Hepatocyte (in vitro differentiated cells): ENCODE data around the gene INO80. TPM values are rescaled to one million over a fixed set of nuclear protein-coding genes. Genes with fewer than 3 reads are reported as not detected.

Experiments used
- DNase-seq: peaks from one replicate; pipeline ENCODE4 v3.0.0-alpha.2; 2016; ENCODE audit warnings: low spot score
- H2AFZ ChIP-seq: fragments of 200-600 bp; sonication (generic); 2 replicates; pipeline ENCODE4 v1.6.0; 2016; ENCODE audit warnings: antibody characterized with exemption, mild to moderate bottlenecking
- H3K27ac ChIP-seq: fragments of 200-600 bp; sonication (generic); 2 replicates; pipeline ENCODE4 v1.5.1; 2016; ENCODE audit warnings: mild to moderate bottlenecking
- H3K27me3 ChIP-seq: fragments of 200-600 bp; sonication (generic); 2 replicates; pipeline ENCODE4 v1.6.1; 2016
- H3K36me3 ChIP-seq: fragments of 200-600 bp; sonication (generic); replicated peaks from 2 replicates; pipeline ENCODE4 v1.5.1; 2016; ENCODE audit warnings: low read depth; ENCODE audit not compliant: insufficient read depth
- H3K4me1 ChIP-seq: fragments of 200-600 bp; sonication (generic); 2 replicates; pipeline ENCODE4 v1.5.1; 2016; ENCODE audit warnings: mild to moderate bottlenecking, moderate library complexity; ENCODE audit not compliant: insufficient read depth
- H3K4me2 ChIP-seq: fragments of 200-600 bp; sonication (generic); 2 replicates; pipeline ENCODE4 v1.6.0; 2016
- H3K4me3 ChIP-seq: fragments of 200-600 bp; sonication (generic); 2 replicates; pipeline ENCODE4 v1.5.1; 2016; ENCODE audit warnings: mild to moderate bottlenecking
- H3K79me2 ChIP-seq: fragments of 200-600 bp; sonication (generic); 2 replicates; pipeline ENCODE4 v1.6.0; 2017; ENCODE audit warnings: mild to moderate bottlenecking
- H3K9me2 ChIP-seq: fragments of 200-600 bp; sonication (generic); replicated peaks from 2 replicates; pipeline ENCODE4 v1.6.0; 2017; ENCODE audit warnings: mild to moderate bottlenecking; ENCODE audit not compliant: insufficient read depth
- H3K9me3 ChIP-seq: fragments of 200-600 bp; sonication (generic); 2 replicates; pipeline ENCODE4 v1.5.1; 2016; ENCODE audit warnings: low read depth, mild to moderate bottlenecking
- H4K20me1 ChIP-seq: fragments of 200-600 bp; sonication (generic); 2 replicates; pipeline ENCODE4 v1.6.0; 2016; ENCODE audit warnings: mild to moderate bottlenecking; ENCODE audit not compliant: insufficient read depth, poor library complexity, severe bottlenecking
- CTCF ChIP-seq: fragments of 200-600 bp; sonication (generic); IDR thresholded peaks from 2 replicates; pipeline ENCODE4 v1.5.1; 2016; ENCODE audit warnings: antibody characterized with exemption, mild to moderate bottlenecking; ENCODE audit not compliant: poor library complexity
- EZH2 ChIP-seq: fragments of 200-600 bp; sonication (generic); IDR thresholded peaks from 2 replicates; pipeline ENCODE4 v1.6.1; 2016; ENCODE audit warnings: antibody characterized with exemption, mild to moderate bottlenecking, borderline replicate concordance
- EZH2phosphoT487 ChIP-seq: fragments of 200-600 bp; sonication (generic); IDR thresholded peaks from one replicate; pipeline ENCODE4 v1.6.1; 2018; ENCODE audit warnings: antibody characterized with exemption, mild to moderate bottlenecking, low read depth, moderate library complexity; ENCODE audit not compliant: unreplicated experiment, severe bottlenecking
- WGBS: methylation state at CpG from one replicate; pipeline ENCODE4 v1.1.6; 2016; ENCODE audit warnings: low lambda C conversion rate; ENCODE audit errors: missing lambda C conversion rate; 5-methylcytosine and 5-hydroxymethylcytosine counted together
- polyA plus RNA-seq: library from polyadenylated mRNA; unstranded; fragments of >200 nt; fragmentation: Nextera tagmentation; extraction: Ambion mirVana; gene quantifications from 2 replicates; pipeline ENCODE4 v1.2.1, GENCODE V29; 2016
- total RNA-seq: library from RNA; depleted of rRNA; stranded (reverse); fragments of >200 nt; gene quantifications from 2 replicates; pipeline ENCODE4 v1.2.3, GENCODE V29; 2014

The INO80 gene
- total and polyA plus RNA-seq, 2 experiments from 2014 or later: 4.5 to 15.5 TPM

GRCh38 chr15:41043276-41043951 is 72.7 kb downstream of the INO80 start:
- Histone ChIP-seq H3K4me2 (no peak overlapping the region), H2AFZ (no peak overlapping the region), H3K27ac (peak overlapping the region; percentile 34), H4K20me1 (no peaks in the 10 kb centered on the region), H3K36me3 (peaks cover 2% of the 10 kb centered on the region), H3K4me1 (peaks cover 5% of the 10 kb centered on the region), H3K9me2 (no peaks in the 10 kb centered on the region), H3K79me2 (peaks cover 12% of the 10 kb centered on the region), H3K27me3 (no peaks in the 10 kb centered on the region), H3K9me3 (no peaks in the 10 kb centered on the region), H3K4me3 (no peak overlapping the region)
- 100% methylated on average over 1 of the region's 1 CpG for WGBS
- DNase-seq: no peak
- TF ChIP-seq EZH2: no peak
- no peak for TF ChIP-seq EZH2phosphoT487
- no peak for TF ChIP-seq CTCF

- DNase-seq: no peak
- peaks cover 12% of the 10 kb centered on the region for H3K79me2 ChIP-seq
- no peak overlapping the region for H3K4me2 ChIP-seq
- 79% methylated on average over 5 of the region's 5 CpGs for WGBS
- TF ChIP-seq CTCF (no peak), EZH2 (no peak), EZH2phosphoT487 (no peak)
- no peaks in the 10 kb centered on the region for H3K9me3 ChIP-seq
- no peak overlapping the region for H3K27ac ChIP-seq
- H3K4me1 ChIP-seq: peaks cover 5% of the 10 kb centered on the region
- no peaks in the 10 kb centered on the region for H4K20me1 ChIP-seq
- no peaks in the 10 kb centered on the region for H3K9me2 ChIP-seq
- H3K36me3 ChIP-seq: peaks cover 2% of the 10 kb centered on the region
- H3K4me3 ChIP-seq: no peak overlapping the region
- H2AFZ ChIP-seq: no peak overlapping the region
- H3K27me3 ChIP-seq: no peaks in the 10 kb centered on the region
Observed at GRCh38 chr15:41042851-41043250, 73.2 kb downstream of the INO80 start.

GRCh38 chr15:41039121-41039520 is 77.0 kb downstream of the INO80 start:
- no peak overlapping the region for H3K4me2 ChIP-seq
- no peaks in the 10 kb centered on the region for H4K20me1 ChIP-seq
- H3K4me3 ChIP-seq: no peak overlapping the region
- H3K79me2 ChIP-seq: peaks cover 23% of the 10 kb centered on the region
- no peak overlapping the region for H2AFZ ChIP-seq
- TF ChIP-seq EZH2phosphoT487: no peak
- TF ChIP-seq CTCF: no peak
- no peak for TF ChIP-seq EZH2
- H3K9me2 ChIP-seq: no peaks in the 10 kb centered on the region
- DNase-seq: no peak
- H3K27ac ChIP-seq: no peak overlapping the region
- H3K36me3 ChIP-seq: peaks cover 2% of the 10 kb centered on the region
- H3K9me3 ChIP-seq: no peaks in the 10 kb centered on the region
- peaks cover 5% of the 10 kb centered on the region for H3K4me1 ChIP-seq
- no peaks in the 10 kb centered on the region for H3K27me3 ChIP-seq

GRCh38 chr15:41032079-41032328 is 84.1 kb downstream of the INO80 start:
- H3K27me3 ChIP-seq: no peaks in the 10 kb centered on the region
- H3K4me2 ChIP-seq: no peak overlapping the region
- no peaks in the 10 kb centered on the region for H3K9me3 ChIP-seq
- TF ChIP-seq EZH2phosphoT487: no peak
- TF ChIP-seq EZH2: no peak
- no peak for TF ChIP-seq CTCF
- no peaks in the 10 kb centered on the region for H3K4me1 ChIP-seq
- no peaks in the 10 kb centered on the region for H3K36me3 ChIP-seq
- no peak for DNase-seq
- no peak overlapping the region for H3K4me3 ChIP-seq
- 100% methylated on average over 1 of the region's 1 CpG for WGBS
- H3K79me2 ChIP-seq: peaks cover 17% of the 10 kb centered on the region
- H4K20me1 ChIP-seq: no peaks in the 10 kb centered on the region
- no peaks in the 10 kb centered on the region for H3K9me2 ChIP-seq
- no peak overlapping the region for H2AFZ ChIP-seq
- H3K27ac ChIP-seq: no peak overlapping the region
